SH-SY5Y (cell line): ENCODE results near the gene BORCS5.

Source experiments
- GATA2 ChIP-seq: IDR thresholded peaks from 2 replicates; pipeline ENCODE4 v1.6.1; 2011; ENCODE audit warnings: mild to moderate bottlenecking, low read depth, low read length
- GATA3 ChIP-seq: IDR thresholded peaks from 2 replicates; pipeline ENCODE4 v1.6.1; 2011; ENCODE audit warnings: low read depth, mild to moderate bottlenecking, low read length, moderate library complexity

- TF ChIP-seq GATA3 = no peak
- TF ChIP-seq GATA2 = no peak
Measured at GRCh38 chr12:12470751-12471306, 114.0 kb downstream of the BORCS5 start.
